ENCODE data around the gene DIMT1.

DIMT1 gene

GRCh38 chr5:62369039-62369438, 34.7 kb downstream of the DIMT1 start:
- DNase-seq: no peak

- no peak for DNase-seq
Observed at GRCh38 chr5:62362701-62363100, 41.0 kb downstream of the DIMT1 start.

GRCh38 chr5:62354028-62354874, 49.5 kb downstream of the DIMT1 start:
- DNase-seq: peak in 1 of 2 experiments; percentile 25

GRCh38 chr5:62348723-62349481, 54.8 kb downstream of the DIMT1 start:
- DNase-seq: no peak

- no peak for DNase-seq
Observed at GRCh38 chr5:62347928-62348327, 55.8 kb downstream of the DIMT1 start.

- no peak for DNase-seq
Observed at GRCh38 chr5:62346748-62347147, 57.0 kb downstream of the DIMT1 start.

- no peak for DNase-seq
Observed at GRCh38 chr5:62343428-62343827, 60.3 kb downstream of the DIMT1 start.

- no peak for DNase-seq
Observed at GRCh38 chr5:62342476-62342837, 61.2 kb downstream of the DIMT1 start.

GRCh38 chr5:62341783-62342475, 61.8 kb downstream of the DIMT1 start:
- no peak for DNase-seq

- no peak for DNase-seq
Observed at GRCh38 chr5:62340979-62341378, 62.7 kb downstream of the DIMT1 start.

GRCh38 chr5:62340392-62340791, 63.3 kb downstream of the DIMT1 start:
- DNase-seq: no peak

Measured in NCI-H446 (cell line).